HepG2 (cell line): ENCODE data around the gene NAB1. TPM values are rescaled to one million over a fixed set of nuclear protein-coding genes. Genes with fewer than 3 reads are reported as not detected.

Experiments
- AGO2 ChIP-seq: fragments of 200-400 bp; formaldehyde crosslinking; optimal IDR thresholded peaks from 2 replicates; pipeline ENCODE3; 2017; ENCODE audit warnings: mild to moderate bottlenecking, low read depth, low read length, moderate library complexity
- ATF7-NPFF ChIP-seq: sonication (generic); formaldehyde crosslinking; IDR thresholded peaks from 2 replicates; pipeline ENCODE4 v1.8.1; 2023; ENCODE audit warnings: mild to moderate bottlenecking, low read depth, missing genetic modification reagents, moderate library complexity
- ERF ChIP-seq: IDR thresholded peaks from 2 replicates; pipeline ENCODE4 v1.6.1; 2018; ENCODE audit warnings: missing biosample characterization, missing genetic modification reagents
- HOXA3 ChIP-seq: sonication (generic); formaldehyde crosslinking; IDR thresholded peaks from 2 replicates; pipeline ENCODE4 v1.5.0; 2020; ENCODE audit warnings: missing genetic modification reagents
- KDM5B ChIP-seq: sonication (generic); formaldehyde crosslinking; IDR thresholded peaks from 2 replicates; pipeline ENCODE4 v1.4.0; 2020; ENCODE audit warnings: missing genetic modification reagents, mild to moderate bottlenecking, borderline replicate concordance
- MEIS2 ChIP-seq: sonication (generic); formaldehyde crosslinking; IDR thresholded peaks from 2 replicates; pipeline ENCODE4 v1.9.0; 2021; ENCODE audit warnings: mild to moderate bottlenecking, missing genetic modification reagents
- MXD4 ChIP-seq: IDR thresholded peaks from 2 replicates; pipeline ENCODE4 v1.6.1; 2016; ENCODE audit warnings: mild to moderate bottlenecking, missing biosample characterization, missing genetic modification reagents
- RBM39 ChIP-seq: fragments of 200-400 bp; formaldehyde crosslinking; IDR thresholded peaks from one replicate; pipeline ENCODE4 v1.6.1; 2018; ENCODE audit warnings: antibody characterized with exemption, mild to moderate bottlenecking, low read depth, low read length; ENCODE audit not compliant: poor library complexity, severe bottlenecking
- RFX3 ChIP-seq: IDR thresholded peaks from 2 replicates; pipeline ENCODE4 v1.6.1; 2016; ENCODE audit warnings: missing biosample characterization, missing genetic modification reagents
- SAP130 ChIP-seq: IDR thresholded peaks from 2 replicates; pipeline ENCODE4 v1.6.1; 2016; ENCODE audit warnings: low read depth
- ZMYM3 ChIP-seq: sonication (generic); formaldehyde crosslinking; IDR thresholded peaks from 2 replicates; pipeline ENCODE4 v1.5.1; 2020; ENCODE audit warnings: mild to moderate bottlenecking, missing genetic modification reagents
- ZNF331 ChIP-seq: sonication (generic); formaldehyde crosslinking; IDR thresholded peaks from 2 replicates; pipeline ENCODE4 v1.4.0; 2020; ENCODE audit warnings: missing genetic modification reagents
- ZNF501 ChIP-seq: sonication (generic); formaldehyde crosslinking; IDR thresholded peaks from 2 replicates; pipeline ENCODE4 v1.5.1; 2020; ENCODE audit warnings: mild to moderate bottlenecking, moderate library complexity, missing genetic modification reagents
- ZNF549 ChIP-seq: sonication (generic); formaldehyde crosslinking; IDR thresholded peaks from 2 replicates; pipeline ENCODE4 v1.5.0; 2020; ENCODE audit warnings: missing genetic modification reagents
- ZNF556 ChIP-seq: sonication (generic); formaldehyde crosslinking; IDR thresholded peaks from 2 replicates; pipeline ENCODE4 v1.4.0; 2020; ENCODE audit warnings: mild to moderate bottlenecking, missing genetic modification reagents, borderline replicate concordance
- ZNF883 ChIP-seq: sonication (generic); formaldehyde crosslinking; IDR thresholded peaks from 2 replicates; pipeline ENCODE4 v1.5.1; 2020; ENCODE audit warnings: mild to moderate bottlenecking, missing genetic modification reagents; ENCODE audit errors: not compliant biosample characterization
- ZSCAN21 ChIP-seq: sonication (generic); formaldehyde crosslinking; IDR thresholded peaks from 2 replicates; pipeline ENCODE4 v1.8.0; 2022; ENCODE audit warnings: mild to moderate bottlenecking, missing genetic modification reagents, moderate library complexity, borderline replicate concordance
- polyA plus RNA-seq, 8 experiments: library from polyadenylated mRNA; depleted of rRNA in 3 of 8; stranded (reverse) in 7 of 8; unstranded in 1 of 8; fragments of >200 nt; fragmentation: Illumina TruSeq in 4 of 8; extraction: Trizol in 4 of 8; gene quantifications; 2 replicates each; pipeline versions ENCODE4 v1.2.1 to v1.2.3, GENCODE V29; 2011 to 2016; ENCODE audit warnings: low read depth in 4 of 8, missing spikeins in 1 of 8, mixed read lengths in 1 of 8; ENCODE audit not compliant: insufficient read depth in 1 of 8
- total RNA-seq, 5 experiments: library from RNA; depleted of rRNA; stranded (reverse); fragments of >200 nt; fragmentation: Illumina TruSeq; extraction: Trizol; gene quantifications; 2 replicates each; pipeline ENCODE4 v1.2.3, GENCODE V29; 2016; ENCODE audit warnings: low read depth in 1 of 5
- TF ChIP-seq, protein P1 (sequence below): IDR thresholded peaks from 2 replicates; pipeline ENCODE4 v1.4.0; 2020; ENCODE audit warnings: mild to moderate bottlenecking, missing genetic modification reagents
- TF ChIP-seq, protein P2 (sequence below): sonication (generic); formaldehyde crosslinking; IDR thresholded peaks from 2 replicates; pipeline ENCODE4 v1.4.0; 2020; ENCODE audit warnings: missing genetic modification reagents, borderline replicate concordance
- TF ChIP-seq, protein P3 (sequence below): IDR thresholded peaks from 2 replicates; pipeline ENCODE4 v1.6.1; 2012; ENCODE audit warnings: inconsistent platforms
- TF ChIP-seq, protein P4 (sequence below): IDR thresholded peaks from 2 replicates; pipeline ENCODE4 v1.6.1; 2016

The NAB1 gene
- total and polyA plus RNA-seq, 2 of the 13 experiments (the other 11 are each of a cell fraction or from before 2014, with no cell fraction given): 24.5 to 46.0 TPM

DNA sequence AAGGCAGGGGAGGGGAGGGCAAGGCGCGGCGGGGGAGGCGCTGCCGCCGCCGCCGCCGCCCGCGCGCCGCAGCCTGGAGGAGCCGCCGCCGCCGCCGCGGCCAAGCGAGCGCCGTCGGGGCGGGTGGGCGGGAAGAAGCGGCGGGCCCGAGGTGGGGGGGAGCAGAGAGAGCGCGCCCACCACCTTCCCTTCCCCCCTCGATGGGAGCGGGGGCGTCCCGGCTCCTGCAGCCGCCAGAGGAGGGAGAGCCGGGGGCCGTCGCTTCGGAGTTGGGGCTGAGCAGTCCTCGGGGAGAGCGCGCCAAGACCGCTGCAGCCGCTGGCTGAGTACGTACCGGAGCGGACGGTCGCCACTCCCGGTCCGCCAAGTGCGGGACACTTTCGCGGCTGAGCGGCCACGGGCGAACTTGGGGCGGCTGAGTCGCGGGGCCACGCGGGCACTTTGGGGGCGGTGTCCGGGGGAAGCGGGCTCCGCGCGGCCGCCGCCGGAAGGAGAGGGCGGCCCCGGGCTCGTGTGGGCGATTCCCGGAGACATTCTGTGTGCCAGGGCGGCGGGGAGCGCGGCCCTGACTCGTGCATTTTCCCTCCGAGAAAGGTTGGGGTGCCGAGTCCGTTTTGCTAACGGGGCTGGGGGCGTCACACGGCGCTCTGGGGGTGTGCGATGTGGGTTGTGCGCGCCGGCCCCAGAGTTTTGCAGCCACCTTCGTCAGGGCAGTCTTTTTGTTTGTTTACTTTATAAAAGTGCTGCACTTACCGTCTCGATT lies at the start of gene NAB1 (continued):
- TF ChIP-seq, protein P1, sequence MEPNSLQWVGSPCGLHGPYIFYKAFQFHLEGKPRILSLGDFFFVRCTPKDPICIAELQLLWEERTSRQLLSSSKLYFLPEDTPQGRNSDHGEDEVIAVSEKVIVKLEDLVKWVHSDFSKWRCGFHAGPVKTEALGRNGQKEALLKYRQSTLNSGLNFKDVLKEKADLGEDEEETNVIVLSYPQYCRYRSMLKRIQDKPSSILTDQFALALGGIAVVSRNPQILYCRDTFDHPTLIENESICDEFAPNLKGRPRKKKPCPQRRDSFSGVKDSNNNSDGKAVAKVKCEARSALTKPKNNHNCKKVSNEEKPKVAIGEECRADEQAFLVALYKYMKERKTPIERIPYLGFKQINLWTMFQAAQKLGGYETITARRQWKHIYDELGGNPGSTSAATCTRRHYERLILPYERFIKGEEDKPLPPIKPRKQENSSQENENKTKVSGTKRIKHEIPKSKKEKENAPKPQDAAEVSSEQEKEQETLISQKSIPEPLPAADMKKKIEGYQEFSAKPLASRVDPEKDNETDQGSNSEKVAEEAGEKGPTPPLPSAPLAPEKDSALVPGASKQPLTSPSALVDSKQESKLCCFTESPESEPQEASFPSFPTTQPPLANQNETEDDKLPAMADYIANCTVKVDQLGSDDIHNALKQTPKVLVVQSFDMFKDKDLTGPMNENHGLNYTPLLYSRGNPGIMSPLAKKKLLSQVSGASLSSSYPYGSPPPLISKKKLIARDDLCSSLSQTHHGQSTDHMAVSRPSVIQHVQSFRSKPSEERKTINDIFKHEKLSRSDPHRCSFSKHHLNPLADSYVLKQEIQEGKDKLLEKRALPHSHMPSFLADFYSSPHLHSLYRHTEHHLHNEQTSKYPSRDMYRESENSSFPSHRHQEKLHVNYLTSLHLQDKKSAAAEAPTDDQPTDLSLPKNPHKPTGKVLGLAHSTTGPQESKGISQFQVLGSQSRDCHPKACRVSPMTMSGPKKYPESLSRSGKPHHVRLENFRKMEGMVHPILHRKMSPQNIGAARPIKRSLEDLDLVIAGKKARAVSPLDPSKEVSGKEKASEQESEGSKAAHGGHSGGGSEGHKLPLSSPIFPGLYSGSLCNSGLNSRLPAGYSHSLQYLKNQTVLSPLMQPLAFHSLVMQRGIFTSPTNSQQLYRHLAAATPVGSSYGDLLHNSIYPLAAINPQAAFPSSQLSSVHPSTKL (CRISPR knock-in tag): peak; percentile 20; the same call in 1 of the 2 replicates
- TF ChIP-seq RFX3 (CRISPR knock-in tag) (no peak), KDM5B (CRISPR knock-in tag) (peak; percentile 76; the same call in 1 of the 2 replicates), ZNF549 (CRISPR knock-in tag) (no peak), ZNF501 (CRISPR knock-in tag) (0 out of 2 replicates have a peak, but pooled peaks have one; percentile 57), AGO2 (peak; percentile 77), ZSCAN21 (CRISPR knock-in tag) (peak; percentile 74; the same call in 1 of the 2 replicates), ATF7-NPFF (peak; percentile 54; the same call in 1 of the 2 replicates), MXD4 (peak; percentile 37), RBM39 (peak; percentile 24), ZMYM3 (CRISPR knock-in tag) (0 out of 2 replicates have a peak, but pooled peaks have one; percentile 21), ZNF331 (CRISPR knock-in tag) (0 out of 2 replicates have a peak, but pooled peaks have one; percentile 10), ZNF883 (peak; percentile 71), MEIS2 (CRISPR knock-in tag) (peak; percentile 73; the same call in 1 of the 2 replicates), SAP130 (CRISPR knock-in tag) (peak; percentile 57; the same call in 1 of the 2 replicates), ZNF556 (CRISPR knock-in tag) (0 out of 2 replicates have a peak, but pooled peaks have one; percentile 46), ERF (CRISPR knock-in tag) (0 out of 2 replicates have a peak, but pooled peaks have one; percentile 6), HOXA3 (CRISPR knock-in tag) (peak; percentile 63; the same call in 1 of the 2 replicates)
- TF ChIP-seq, protein P2, sequence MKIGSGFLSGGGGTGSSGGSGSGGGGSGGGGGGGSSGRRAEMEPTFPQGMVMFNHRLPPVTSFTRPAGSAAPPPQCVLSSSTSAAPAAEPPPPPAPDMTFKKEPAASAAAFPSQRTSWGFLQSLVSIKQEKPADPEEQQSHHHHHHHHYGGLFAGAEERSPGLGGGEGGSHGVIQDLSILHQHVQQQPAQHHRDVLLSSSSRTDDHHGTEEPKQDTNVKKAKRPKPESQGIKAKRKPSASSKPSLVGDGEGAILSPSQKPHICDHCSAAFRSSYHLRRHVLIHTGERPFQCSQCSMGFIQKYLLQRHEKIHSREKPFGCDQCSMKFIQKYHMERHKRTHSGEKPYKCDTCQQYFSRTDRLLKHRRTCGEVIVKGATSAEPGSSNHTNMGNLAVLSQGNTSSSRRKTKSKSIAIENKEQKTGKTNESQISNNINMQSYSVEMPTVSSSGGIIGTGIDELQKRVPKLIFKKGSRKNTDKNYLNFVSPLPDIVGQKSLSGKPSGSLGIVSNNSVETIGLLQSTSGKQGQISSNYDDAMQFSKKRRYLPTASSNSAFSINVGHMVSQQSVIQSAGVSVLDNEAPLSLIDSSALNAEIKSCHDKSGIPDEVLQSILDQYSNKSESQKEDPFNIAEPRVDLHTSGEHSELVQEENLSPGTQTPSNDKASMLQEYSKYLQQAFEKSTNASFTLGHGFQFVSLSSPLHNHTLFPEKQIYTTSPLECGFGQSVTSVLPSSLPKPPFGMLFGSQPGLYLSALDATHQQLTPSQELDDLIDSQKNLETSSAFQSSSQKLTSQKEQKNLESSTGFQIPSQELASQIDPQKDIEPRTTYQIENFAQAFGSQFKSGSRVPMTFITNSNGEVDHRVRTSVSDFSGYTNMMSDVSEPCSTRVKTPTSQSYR (CRISPR knock-in tag): 0 out of 2 replicates have a peak, but pooled peaks have one; percentile 27
- TF ChIP-seq, protein P3, sequence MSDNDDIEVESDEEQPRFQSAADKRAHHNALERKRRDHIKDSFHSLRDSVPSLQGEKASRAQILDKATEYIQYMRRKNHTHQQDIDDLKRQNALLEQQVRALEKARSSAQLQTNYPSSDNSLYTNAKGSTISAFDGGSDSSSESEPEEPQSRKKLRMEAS: peak; percentile 56; the same call in 1 of the 2 replicates
- TF ChIP-seq, protein P4, sequence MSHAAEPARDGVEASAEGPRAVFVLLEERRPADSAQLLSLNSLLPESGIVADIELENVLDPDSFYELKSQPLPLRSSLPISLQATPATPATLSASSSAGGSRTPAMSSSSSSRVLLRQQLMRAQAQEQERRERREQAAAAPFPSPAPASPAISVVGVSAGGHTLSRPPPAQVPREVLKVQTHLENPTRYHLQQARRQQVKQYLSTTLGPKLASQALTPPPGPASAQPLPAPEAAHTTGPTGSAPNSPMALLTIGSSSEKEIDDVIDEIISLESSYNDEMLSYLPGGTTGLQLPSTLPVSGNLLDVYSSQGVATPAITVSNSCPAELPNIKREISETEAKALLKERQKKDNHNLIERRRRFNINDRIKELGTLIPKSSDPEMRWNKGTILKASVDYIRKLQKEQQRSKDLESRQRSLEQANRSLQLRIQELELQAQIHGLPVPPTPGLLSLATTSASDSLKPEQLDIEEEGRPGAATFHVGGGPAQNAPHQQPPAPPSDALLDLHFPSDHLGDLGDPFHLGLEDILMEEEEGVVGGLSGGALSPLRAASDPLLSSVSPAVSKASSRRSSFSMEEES: no peak
